AG04450 (cell line): ENCODE measurements around the gene CHRD. TPM values are rescaled to one million over a fixed set of nuclear protein-coding genes. Genes with fewer than 3 reads are reported as not detected.

Experiments
- CTCF ChIA-PET: fragments of 300-600, 350-600 bp; formaldehyde crosslinking; extraction: SDS; loops from one replicate; lab custom pipeline; 2022; ENCODE audit warnings: antibody characterized with exemption, inconsistent platforms; lab: Charles Lee
- POLR2A ChIA-PET: fragments of 350-600 bp; formaldehyde crosslinking; extraction: SDS; loops from one replicate; lab custom pipeline; 2021; ENCODE audit warnings: antibody characterized with exemption, inconsistent platforms; lab: Yijun Ruan, JAX
- DNase-seq: peaks from one replicate; pipeline ENCODE4 v3.0.0-alpha.2; 2011; ENCODE audit warnings: low read depth, low spot score
- H3K27ac ChIP-seq: one replicate; pipeline ENCODE4 v1.5.1; 2012; ENCODE audit warnings: low read depth, low read length, control low read depth
- H3K27me3 ChIP-seq: one replicate; pipeline ENCODE4 v1.6.0; 2012; ENCODE audit warnings: low read length; ENCODE audit not compliant: control insufficient read depth, insufficient read depth
- H3K4me3 ChIP-seq: 2 replicates; pipeline ENCODE4 v1.5.1; 2011; ENCODE audit warnings: mild to moderate bottlenecking, low read depth, low read length, control low read depth
- H3K9me3 ChIP-seq: 2 replicates; pipeline ENCODE4 v1.5.1; 2012; ENCODE audit warnings: low read length; ENCODE audit not compliant: control insufficient read depth, insufficient read depth
- CTCF ChIP-seq: IDR thresholded peaks from 2 replicates; pipeline ENCODE4 v1.5.1; 2011; ENCODE audit warnings: low read depth, low read length, control low read depth, inconsistent platforms
- polyA plus RNA-seq: library from polyadenylated mRNA; depleted of rRNA; stranded (reverse); fragments of >200 nt; gene quantifications from 2 replicates; pipeline ENCODE4 v1.2.3, GENCODE V29; 2011

Gene CHRD
- polyA plus RNA-seq, 1 experiment = 0.12 TPM

GRCh38 chr3:184357248-184358123 lies 22.4 kb upstream of the CHRD start:
- ChIA-PET CTCF (no interaction called here), POLR2A (no interaction called here)
- Histone ChIP-seq H3K27ac (no peak overlapping the region), H3K9me3 (no peaks in the 10 kb centered on the region), H3K27me3 (no peaks in the 10 kb centered on the region), H3K4me3 (no peak overlapping the region)
- no peak for DNase-seq
- TF ChIP-seq CTCF = no peak

GRCh38 chr3:184358124-184358767 lies 21.6 kb upstream of the CHRD start:
- Histone ChIP-seq H3K27ac (no peak overlapping the region), H3K27me3 (no peaks in the 10 kb centered on the region), H3K9me3 (no peaks in the 10 kb centered on the region), H3K4me3 (no peak overlapping the region)
- CTCF ChIA-PET = interaction anchor here (0.6 to 0.9 kb wide), 2 partner anchors 14 to 163 kb away, joined by 3 to 4 read pairs; no protein-coding TSS in a partner anchor
- no peak for TF ChIP-seq CTCF
- POLR2A ChIA-PET = no interaction called here
- no peak for DNase-seq

GRCh38 chr3:184358921-184359350 lies 20.9 kb upstream of the CHRD start:
- no peak for DNase-seq
- CTCF ChIA-PET = interaction anchor here (0.6 to 1.5 kb wide), 3 partner anchors 13 to 162 kb away, joined by 3 to 4 read pairs (median 3); no protein-coding TSS in a partner anchor
- Histone ChIP-seq H3K4me3 (no peak overlapping the region), H3K9me3 (no peaks in the 10 kb centered on the region), H3K27me3 (no peaks in the 10 kb centered on the region), H3K27ac (no peak overlapping the region)
- POLR2A ChIA-PET = no interaction called here
- TF ChIP-seq CTCF = no peak

- Histone ChIP-seq H3K27ac (no peak overlapping the region), H3K9me3 (no peaks in the 10 kb centered on the region), H3K4me3 (no peak overlapping the region), H3K27me3 (no peaks in the 10 kb centered on the region)
- CTCF ChIA-PET = interaction anchor here (1.0 to 1.5 kb wide), 2 partner anchors 12 to 183 kb away, joined by 3 to 7 read pairs; no protein-coding TSS in a partner anchor
- POLR2A ChIA-PET = interaction anchor here (0.6 kb wide), 1 partner anchor 21 kb away, joined by 3 read pairs; no protein-coding TSS in a partner anchor
- no peak for TF ChIP-seq CTCF
- DNase-seq = no peak
Measured at GRCh38 chr3:184359610-184360009, 20.2 kb upstream of the CHRD start.
